HG02759 (cell line): Measurements from ENCODE around the gene HOXB8.

Source experiments
- ATAC-seq: cut with Tn5 transposase; IDR thresholded peaks from one replicate; pipeline ENCODE4 v1.9.1; 2021; ENCODE audit warnings: mild to moderate bottlenecking, moderate library complexity; ENCODE audit not compliant: unreplicated experiment

HOXB8 gene

GRCh38 chr17:48611213-48611612, 3.9 kb downstream of the HOXB8 start:
- no peak for ATAC-seq

GRCh38 chr17:48610282-48611211, 4.5 kb downstream of the HOXB8 start, which contains the start of gene HOXB7:
HOXB7 (minus strand) TSS chr17:48611017; CDS start chr17:48610918, 99 bp downstream.
- ATAC-seq = peak; percentile 36

GRCh38 chr17:48609759-48610281, 5.3 kb downstream of the HOXB8 start:
- ATAC-seq = no peak

GRCh38 chr17:48609033-48609432, 6.1 kb downstream of the HOXB8 start:
- no peak for ATAC-seq

GRCh38 chr17:48608494-48608834, 6.6 kb downstream of the HOXB8 start:
- no peak for ATAC-seq

- no peak for ATAC-seq
Measured at GRCh38 chr17:48606892-48607614, 8.0 kb downstream of the HOXB8 start.

GRCh38 chr17:48605991-48606891, 8.9 kb downstream of the HOXB8 start:
- ATAC-seq = no peak

- ATAC-seq = no peak
Measured at GRCh38 chr17:48605409-48605919, 9.6 kb downstream of the HOXB8 start.

- ATAC-seq = no peak
Measured at GRCh38 chr17:48604770-48605329, 10.2 kb downstream of the HOXB8 start, which contains the start of gene HOXB6. HOXB6 (minus strand) TSS chr17:48604986; CDS start chr17:48598150, 6,836 bp downstream.

- no peak for ATAC-seq
Measured at GRCh38 chr17:48603959-48604769, 10.9 kb downstream of the HOXB8 start.

GRCh38 chr17:48601539-48602425, 13.3 kb downstream of the HOXB8 start:
- ATAC-seq = no peak

GRCh38 chr17:48601207-48601538, 13.9 kb downstream of the HOXB8 start:
- ATAC-seq = no peak

- ATAC-seq = no peak
Measured at GRCh38 chr17:48600244-48601098, 14.6 kb downstream of the HOXB8 start.

- no peak for ATAC-seq
Measured at GRCh38 chr17:48599354-48599753, 15.7 kb downstream of the HOXB8 start.

GRCh38 chr17:48598736-48599135, 16.4 kb downstream of the HOXB8 start:
- ATAC-seq = no peak

- ATAC-seq = no peak
Measured at GRCh38 chr17:48597778-48598631, 17.1 kb downstream of the HOXB8 start.

GRCh38 chr17:48597528-48597777, 17.6 kb downstream of the HOXB8 start:
- ATAC-seq = no peak
